ENCODE measurements around the gene E2F6. TPM values are rescaled to one million over a fixed set of nuclear protein-coding genes. Genes with fewer than 3 reads are reported as not detected.

E2F6 gene
- total and polyA plus RNA-seq, 2 donors from 2014 or later = 7.8 to 12.7 TPM

GRCh38 chr2:11505652-11506610 is 40.0 kb upstream of the E2F6 start:
- FAIRE-seq (no peak), DNase-seq (peak in 1 of 5 donors; percentile 15)
- H3K9me3 ChIP-seq (ENCODE audit: control insufficient read depth in 2 of 3, insufficient read depth in 1 of 3, low read length in 3 of 3) = no peaks in the 10 kb centered on the region
- no peaks in the 10 kb centered on the region for H3K27me3 ChIP-seq (ENCODE audit: control insufficient read depth, insufficient read depth, low read length)
- no peak overlapping the region for H3K9ac ChIP-seq (ENCODE audit: low read length in 3 of 3)
- H3K36me3 ChIP-seq (ENCODE audit: control insufficient read depth in 2 of 3, insufficient read depth in 3 of 3, low read length in 3 of 3) = no peaks in the 10 kb centered on the region
- H3K4me1 ChIP-seq (ENCODE audit: control insufficient read depth in 2 of 3, insufficient read depth in 2 of 3, low read depth in 1 of 3, low read length in 3 of 3) = peaks cover 0 to 2% (median 0%) of the 10 kb centered on the region in 3 donors
- no peak for TF ChIP-seq CTCF (IDR thresholded peaks at IDR 0.05; ENCODE audit: borderline replicate concordance, extremely low read depth, insufficient read depth)
- H3K4me3 ChIP-seq (ENCODE audit: low read length in 3 of 3) = no peak overlapping the region
- peak overlapping the region in 1 of 2 donors; percentile 46 for H3K27ac ChIP-seq (ENCODE audit: low read depth in 2 of 2, low read length in 2 of 2)
- intact Hi-C loops (cut with DNase I) = no loop called here

DNA sequence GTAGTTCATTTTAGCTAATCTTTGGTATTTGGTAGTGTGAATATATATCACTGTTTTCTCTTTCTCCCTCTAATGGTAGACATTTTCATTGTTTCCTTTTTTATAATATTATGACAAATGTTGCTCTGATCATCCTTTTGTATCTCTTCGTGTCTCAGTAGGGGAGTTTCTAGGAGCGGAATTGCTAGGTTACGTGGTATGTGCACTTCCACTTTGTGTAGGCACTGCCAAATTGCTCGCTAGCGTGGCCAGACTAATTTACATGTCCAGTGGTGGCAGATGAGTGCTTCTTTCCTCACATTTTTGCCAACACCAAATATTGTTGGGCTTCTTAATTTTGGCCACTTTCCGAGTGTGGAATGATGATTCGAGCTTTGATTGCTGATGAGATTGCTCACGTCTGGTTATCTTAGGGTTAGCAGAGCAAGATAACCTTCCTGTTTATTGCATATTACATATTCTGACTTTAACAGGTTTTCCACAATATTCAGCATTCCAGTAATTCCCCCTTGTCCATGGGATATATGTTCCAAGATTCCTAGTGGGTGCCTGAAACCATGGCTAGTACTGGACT is 37.5 kb upstream of the E2F6 start:
- DNase-seq (no peak), FAIRE-seq (no peak)
- Histone ChIP-seq H3K9ac (ENCODE audit: low read length in 3 of 3) (no peak overlapping the region), H3K4me3 (ENCODE audit: low read length in 3 of 3) (no peak overlapping the region), H3K27ac (ENCODE audit: low read depth in 2 of 2, low read length in 2 of 2) (no peak overlapping the region), H3K27me3 (ENCODE audit: control insufficient read depth, insufficient read depth, low read length) (no peaks in the 10 kb centered on the region), H3K36me3 (ENCODE audit: control insufficient read depth in 2 of 3, insufficient read depth in 3 of 3, low read length in 3 of 3) (no peaks in the 10 kb centered on the region), H3K9me3 (ENCODE audit: control insufficient read depth in 2 of 3, insufficient read depth in 1 of 3, low read length in 3 of 3) (no peaks in the 10 kb centered on the region), H3K4me1 (ENCODE audit: control insufficient read depth in 2 of 3, insufficient read depth in 2 of 3, low read depth in 1 of 3, low read length in 3 of 3) (peaks cover 3 to 7% (median 4%) of the 10 kb centered on the region in 3 donors)
- TF ChIP-seq CTCF (IDR thresholded peaks at IDR 0.05; ENCODE audit: borderline replicate concordance, extremely low read depth, insufficient read depth) = no peak
- intact Hi-C loops (cut with DNase I) = no loop called here

DNA sequence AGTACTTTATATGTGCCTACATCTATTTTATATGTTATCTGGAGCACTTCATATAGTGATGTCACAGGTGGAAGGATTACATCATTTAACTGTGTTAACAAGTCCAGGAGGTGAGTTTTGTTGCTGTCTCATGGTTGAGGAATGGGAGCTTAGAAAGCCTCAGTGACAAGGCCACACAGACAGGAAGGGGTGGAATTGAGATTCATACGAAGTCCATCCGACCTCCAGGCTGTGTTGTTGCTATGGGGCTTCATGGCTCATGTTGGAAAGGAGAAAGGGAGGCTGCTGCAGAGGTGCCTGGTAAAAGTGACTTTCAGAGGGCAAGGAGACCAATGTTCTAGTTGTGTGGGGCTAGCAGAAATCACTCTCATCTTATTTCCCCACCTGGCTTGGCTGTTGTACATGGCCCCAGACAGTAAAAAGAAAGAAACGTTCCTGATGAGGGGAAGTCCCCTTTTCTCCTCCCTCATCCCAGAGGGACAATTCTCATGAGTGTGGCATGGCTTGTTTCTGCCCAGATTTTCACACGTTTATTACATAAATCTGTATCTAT is 36.9 kb upstream of the E2F6 start:
- H3K27me3 ChIP-seq (ENCODE audit: control insufficient read depth, insufficient read depth, low read length) = no peaks in the 10 kb centered on the region
- H3K36me3 ChIP-seq (ENCODE audit: control insufficient read depth in 2 of 3, insufficient read depth in 3 of 3, low read length in 3 of 3) = no peaks in the 10 kb centered on the region
- H3K27ac ChIP-seq (ENCODE audit: low read depth in 2 of 2, low read length in 2 of 2) = no peak overlapping the region
- peaks cover 3 to 13% (median 5%) of the 10 kb centered on the region in 3 donors for H3K4me1 ChIP-seq (ENCODE audit: control insufficient read depth in 2 of 3, insufficient read depth in 2 of 3, low read depth in 1 of 3, low read length in 3 of 3)
- no peak for FAIRE-seq
- no peak overlapping the region for H3K9ac ChIP-seq (ENCODE audit: low read length in 3 of 3)
- intact Hi-C loops (cut with DNase I) = no loop called here
- no peak overlapping the region for H3K4me3 ChIP-seq (ENCODE audit: low read length in 3 of 3)
- H3K9me3 ChIP-seq (ENCODE audit: control insufficient read depth in 2 of 3, insufficient read depth in 1 of 3, low read length in 3 of 3) = no peaks in the 10 kb centered on the region
- DNase-seq = no peak
- TF ChIP-seq CTCF (IDR thresholded peaks at IDR 0.05; ENCODE audit: borderline replicate concordance, extremely low read depth, insufficient read depth) = no peak
